Natural killer cell (primary cell): ENCODE measurements around the gene BCAM. TPM values are rescaled to one million over a fixed set of nuclear protein-coding genes. Genes with fewer than 3 reads are reported as not detected.

Experiments used
- ATAC-seq, 3 donors: fragments of 150-1000 bp in 2 of 3; fragments of 200-7000 bp in 1 of 3; cut with Tn5 transposase; 1 replicate in 1 of 3; 2 replicates in 2 of 3; pipeline ENCODE4 v1.10.0; 2021; ENCODE audit warnings: mild to moderate bottlenecking in 2 of 3, moderate library complexity in 2 of 3
- DNase-seq, 2 donors: peaks; one replicate each; pipeline versions ENCODE4 v3.0.0 to v3.0.0-alpha.2; 2013 to 2021; ENCODE audit warnings: mixed read lengths in 1 of 2
- H3K27ac ChIP-seq: one replicate; pipeline ENCODE4 v1.5.1; 2013; ENCODE audit warnings: mild to moderate bottlenecking, low read length
- H3K27me3 ChIP-seq: one replicate; pipeline ENCODE4 v1.6.1; 2013; ENCODE audit warnings: low read length; ENCODE audit not compliant: control insufficient read depth, insufficient read depth
- H3K36me3 ChIP-seq: one replicate; pipeline ENCODE4 v1.6.1; 2013; ENCODE audit warnings: low read length; ENCODE audit not compliant: control insufficient read depth, insufficient read depth
- H3K4me1 ChIP-seq: one replicate; pipeline ENCODE4 v1.6.1; 2013; ENCODE audit warnings: low read length; ENCODE audit not compliant: control insufficient read depth, insufficient read depth
- H3K4me3 ChIP-seq: one replicate; pipeline ENCODE4 v1.5.1; 2013; ENCODE audit warnings: low read length
- H3K9me3 ChIP-seq: one replicate; pipeline ENCODE4 v1.6.1; 2013; ENCODE audit warnings: low read length; ENCODE audit not compliant: control insufficient read depth, insufficient read depth
- H3K27ac Mint-ChIP-seq, 2 donors: one replicate each; pipeline ENCODE4 v1.8.0; 2022; ENCODE audit warnings: mild to moderate bottlenecking in 2 of 2, mixed read lengths in 2 of 2, moderate library complexity in 1 of 2
- H3K27me3 Mint-ChIP-seq, 2 donors: one replicate each; pipeline ENCODE4 v1.8.0; 2022; ENCODE audit warnings: low read depth in 2 of 2, mixed read lengths in 2 of 2
- H3K36me3 Mint-ChIP-seq: one replicate; pipeline ENCODE4 v1.8.0; 2022; ENCODE audit warnings: mixed read lengths
- H3K4me1 Mint-ChIP-seq, 2 donors: one replicate each; pipeline ENCODE4 v1.8.0; 2022; ENCODE audit warnings: mixed read lengths in 2 of 2
- H3K4me3 Mint-ChIP-seq: one replicate; pipeline ENCODE4 v1.8.0; 2022; ENCODE audit warnings: mild to moderate bottlenecking, moderate library complexity, mixed read lengths
- H3K9me3 Mint-ChIP-seq, 2 donors: one replicate each; pipeline ENCODE4 v1.8.0; 2022; ENCODE audit warnings: mixed read lengths in 2 of 2
- WGBS: methylation state at CpG from one replicate; pipeline ENCODE4 v1.1.7; 2013; ENCODE audit warnings: missing lambda C conversion rate; ENCODE audit not compliant: insufficient coverage; 5-methylcytosine and 5-hydroxymethylcytosine counted together
- intact Hi-C: fragments of 100-400 bp; cut with micrococcal nuclease; formaldehyde crosslinking; loops from one replicate; pipeline ENCODE4 v1.14.2; 2022
- total RNA-seq, 4 donors: library from RNA; stranded (reverse); fragments of 120-200 nt in 1 of 4; gene quantifications; one replicate each; pipeline versions ENCODE4 v1.2.3 to v1.2.4, GENCODE V29; 2013 to 2022
- TF ChIP-seq, protein P1 (sequence below): fragments of 200-600 bp; IDR thresholded peaks from one replicate; pipeline ENCODE4 v1.8.0; 2022; ENCODE audit warnings: antibody characterized with exemption

Gene BCAM
- total RNA-seq, 3 donors from 2014 or later (not counting 1 experiment from before 2014, with no cell fraction given) = not detected

DNA sequence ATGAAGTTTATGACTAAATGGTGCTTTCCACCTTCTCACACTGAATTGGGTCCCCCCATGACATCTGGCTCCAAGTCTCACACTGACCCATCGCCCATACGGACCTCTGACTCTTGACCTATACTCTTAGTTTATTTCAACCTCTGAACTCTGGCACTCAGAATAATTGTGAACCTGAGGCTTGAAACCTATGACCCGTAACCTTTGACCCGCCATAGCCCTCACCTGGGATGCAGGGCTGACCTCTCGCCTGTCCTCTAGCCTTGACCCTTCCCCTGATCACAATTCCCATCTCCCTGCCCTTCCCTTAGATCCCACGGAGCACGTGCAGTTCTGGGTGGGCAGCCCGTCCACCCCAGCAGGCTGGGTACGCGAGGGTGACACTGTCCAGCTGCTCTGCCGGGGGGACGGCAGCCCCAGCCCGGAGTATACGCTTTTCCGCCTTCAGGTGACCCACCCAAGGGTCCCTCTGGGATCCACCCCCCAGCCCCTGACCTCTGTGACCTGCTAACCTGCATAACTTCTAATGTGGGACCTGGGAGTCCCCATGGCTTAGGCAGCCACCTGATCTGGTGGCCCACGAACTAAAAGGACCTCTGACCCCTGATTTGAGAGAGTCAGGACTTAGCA lies 5.1 kb downstream of the BCAM start:
- ATAC-seq (no peak), DNase-seq (no peak)
- H3K4me1 ChIP-seq = peaks cover 7% of the 10 kb centered on the region
- intact Hi-C loops = no loop called here
- no peak overlapping the region for H3K4me3 ChIP-seq
- no peaks in the 10 kb centered on the region for H3K36me3 ChIP-seq
- no peak overlapping the region for H3K4me3 Mint-ChIP-seq
- no peak overlapping the region for H3K27ac ChIP-seq
- TF ChIP-seq, protein P1, sequence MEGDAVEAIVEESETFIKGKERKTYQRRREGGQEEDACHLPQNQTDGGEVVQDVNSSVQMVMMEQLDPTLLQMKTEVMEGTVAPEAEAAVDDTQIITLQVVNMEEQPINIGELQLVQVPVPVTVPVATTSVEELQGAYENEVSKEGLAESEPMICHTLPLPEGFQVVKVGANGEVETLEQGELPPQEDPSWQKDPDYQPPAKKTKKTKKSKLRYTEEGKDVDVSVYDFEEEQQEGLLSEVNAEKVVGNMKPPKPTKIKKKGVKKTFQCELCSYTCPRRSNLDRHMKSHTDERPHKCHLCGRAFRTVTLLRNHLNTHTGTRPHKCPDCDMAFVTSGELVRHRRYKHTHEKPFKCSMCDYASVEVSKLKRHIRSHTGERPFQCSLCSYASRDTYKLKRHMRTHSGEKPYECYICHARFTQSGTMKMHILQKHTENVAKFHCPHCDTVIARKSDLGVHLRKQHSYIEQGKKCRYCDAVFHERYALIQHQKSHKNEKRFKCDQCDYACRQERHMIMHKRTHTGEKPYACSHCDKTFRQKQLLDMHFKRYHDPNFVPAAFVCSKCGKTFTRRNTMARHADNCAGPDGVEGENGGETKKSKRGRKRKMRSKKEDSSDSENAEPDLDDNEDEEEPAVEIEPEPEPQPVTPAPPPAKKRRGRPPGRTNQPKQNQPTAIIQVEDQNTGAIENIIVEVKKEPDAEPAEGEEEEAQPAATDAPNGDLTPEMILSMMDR = no peak
- H3K36me3 Mint-ChIP-seq = no peaks in the 10 kb centered on the region
- peaks cover 6% of the 10 kb centered on the region for H3K27me3 ChIP-seq
- H3K9me3 Mint-ChIP-seq = no peaks in the 10 kb centered on the region
- H3K27me3 Mint-ChIP-seq = no peaks in the 10 kb centered on the region
- WGBS = 88% methylated on average over 16 of the region's 16 CpGs
- no peak overlapping the region for H3K27ac Mint-ChIP-seq
- no peaks in the 10 kb centered on the region for H3K9me3 ChIP-seq
- no peaks in the 10 kb centered on the region for H3K4me1 Mint-ChIP-seq

DNA sequence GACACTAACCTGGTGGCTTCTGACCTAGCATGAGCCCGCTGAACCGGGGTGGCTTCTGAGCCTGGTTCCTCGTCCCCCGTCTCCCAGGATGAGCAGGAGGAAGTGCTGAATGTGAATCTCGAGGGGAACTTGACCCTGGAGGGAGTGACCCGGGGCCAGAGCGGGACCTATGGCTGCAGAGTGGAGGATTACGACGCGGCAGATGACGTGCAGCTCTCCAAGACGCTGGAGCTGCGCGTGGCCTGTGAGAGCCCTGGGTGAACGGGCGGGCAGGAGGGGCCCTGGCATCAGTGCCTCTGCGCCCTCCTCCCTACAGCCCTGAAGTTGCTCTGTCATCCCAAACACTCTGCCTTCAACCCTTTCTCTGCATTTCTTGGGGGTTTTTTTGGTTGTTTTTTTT lies 5.6 kb downstream of the BCAM start:
- Mint-ChIP-seq H3K36me3 (no peaks in the 10 kb centered on the region), H3K4me3 (no peak overlapping the region), H3K27me3 (no peaks in the 10 kb centered on the region), H3K27ac (no peak overlapping the region), H3K4me1 (no peaks in the 10 kb centered on the region), H3K9me3 (no peaks in the 10 kb centered on the region)
- intact Hi-C loops = no loop called here
- peaks cover 1% of the 10 kb centered on the region for H3K4me1 ChIP-seq
- TF ChIP-seq, protein P1 = no peak
- H3K4me3 ChIP-seq = no peak overlapping the region
- no peaks in the 10 kb centered on the region for H3K9me3 ChIP-seq
- no peak overlapping the region for H3K27ac ChIP-seq
- no peaks in the 10 kb centered on the region for H3K36me3 ChIP-seq
- H3K27me3 ChIP-seq = peaks cover 4% of the 10 kb centered on the region
- no peak for ATAC-seq
- DNase-seq = no peak
- WGBS = 92% methylated on average over 17 of the region's 17 CpGs

DNA sequence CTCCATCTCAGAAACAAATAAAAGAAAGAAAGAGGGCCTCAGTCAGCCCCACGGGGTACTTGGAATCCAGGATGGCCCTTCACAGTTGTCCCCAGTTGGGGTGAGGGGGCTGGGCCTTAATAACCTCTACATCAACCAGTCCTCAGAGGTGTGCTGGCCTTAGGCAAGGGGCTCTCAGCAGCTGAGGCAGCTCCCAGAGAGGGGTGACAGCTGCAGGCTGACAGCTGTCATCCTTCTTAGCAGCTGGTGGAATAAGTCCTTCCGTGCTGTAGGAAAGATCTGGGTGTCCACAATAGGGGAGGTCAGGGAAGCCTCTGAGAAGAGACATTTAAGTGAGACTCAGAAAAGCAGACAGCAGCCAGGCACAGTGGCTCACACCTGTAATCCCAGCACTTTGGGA lies 7.4 kb downstream of the BCAM start:
- H3K9me3 Mint-ChIP-seq = no peaks in the 10 kb centered on the region
- WGBS = 76% methylated on average over 2 of the region's 2 CpGs
- Histone ChIP-seq H3K27me3 (no peaks in the 10 kb centered on the region), H3K9me3 (no peaks in the 10 kb centered on the region), H3K4me3 (no peak overlapping the region), H3K36me3 (no peaks in the 10 kb centered on the region), H3K27ac (no peak overlapping the region), H3K4me1 (no peaks in the 10 kb centered on the region)
- no peak overlapping the region for H3K4me3 Mint-ChIP-seq
- TF ChIP-seq, protein P1 = no peak
- peaks cover 0 to 3% of the 10 kb centered on the region in 2 donors for H3K27me3 Mint-ChIP-seq
- ATAC-seq (no peak), DNase-seq (no peak)
- intact Hi-C loops = no loop called here
- H3K36me3 Mint-ChIP-seq = no peaks in the 10 kb centered on the region
- H3K4me1 Mint-ChIP-seq = no peaks in the 10 kb centered on the region
- no peak overlapping the region for H3K27ac Mint-ChIP-seq
